Ovary (tissue), 3 donors: ENCODE results near the gene SLC35F4.

Source experiments
- CTCF ChIP-seq, 3 donors: fragments of 450-650 bp in 2 of 3; fragments of 200-600 bp in 1 of 3; IDR thresholded peaks; one replicate each; pipeline versions ENCODE4 v1.5.1 to v1.8.0; 2016 to 2022; ENCODE audit warnings: antibody characterized with exemption in 3 of 3, mild to moderate bottlenecking in 1 of 3
- EP300 ChIP-seq: sonication (generic); formaldehyde crosslinking; IDR thresholded peaks from one replicate; pipeline ENCODE4 v1.6.1; 2017; ENCODE audit warnings: antibody characterized with exemption
- POLR2A ChIP-seq: fragments of 450-650 bp; IDR thresholded peaks from one replicate; pipeline ENCODE4 v1.6.1; 2017; ENCODE audit warnings: antibody characterized with exemption, mild to moderate bottlenecking, moderate library complexity
- donor health status: DM: no; HTN: no; CAD: no.

- TF ChIP-seq POLR2A (no peak), EP300 (no peak), CTCF (IDR thresholded peaks at IDR 0.05) (no peak)
These were observed 11.3 kb downstream of the SLC35F4 start for GRCh38 chr14:57854571-57854970.
